ENCODE measurements around the gene HS6ST3. TPM values are rescaled to one million over a fixed set of nuclear protein-coding genes. Genes with fewer than 3 reads are reported as not detected.
"Not testable (repeated sequence)": the region's sequence is repeated elsewhere in the genome, so short reads cannot be mapped to it uniquely, and the experiment has no call there.

Gene HS6ST3
- total RNA-seq, 1 experiment from 2014 or later: not detected

DNA sequence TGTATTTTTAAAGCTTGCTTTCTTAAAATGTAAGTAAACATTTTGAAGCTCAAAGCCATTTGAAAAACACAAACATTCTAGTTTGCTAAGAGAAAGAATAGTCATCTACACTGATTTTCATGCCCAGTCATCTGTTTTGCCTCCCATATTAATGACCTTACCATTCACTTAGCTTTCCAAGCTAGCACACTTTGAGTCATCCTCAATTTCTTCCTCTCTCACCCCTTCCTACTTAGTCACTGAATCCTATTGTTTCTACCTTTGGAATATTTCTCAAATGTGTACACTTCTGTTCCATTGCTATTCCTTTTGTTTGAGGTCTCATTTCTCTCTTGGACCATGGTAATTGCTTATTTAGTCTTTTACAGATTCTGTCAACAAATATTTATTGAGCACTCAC lies 7.3 kb upstream of the HS6ST3 start:
- Histone ChIP-seq H3K9me3 (no peaks in the 10 kb centered on the region), H3K27me3 (peaks cover 15% of the 10 kb centered on the region), H3K36me3 (no peaks in the 10 kb centered on the region), H3K4me3 (no peak overlapping the region)
- DNase-seq: no peak

DNA sequence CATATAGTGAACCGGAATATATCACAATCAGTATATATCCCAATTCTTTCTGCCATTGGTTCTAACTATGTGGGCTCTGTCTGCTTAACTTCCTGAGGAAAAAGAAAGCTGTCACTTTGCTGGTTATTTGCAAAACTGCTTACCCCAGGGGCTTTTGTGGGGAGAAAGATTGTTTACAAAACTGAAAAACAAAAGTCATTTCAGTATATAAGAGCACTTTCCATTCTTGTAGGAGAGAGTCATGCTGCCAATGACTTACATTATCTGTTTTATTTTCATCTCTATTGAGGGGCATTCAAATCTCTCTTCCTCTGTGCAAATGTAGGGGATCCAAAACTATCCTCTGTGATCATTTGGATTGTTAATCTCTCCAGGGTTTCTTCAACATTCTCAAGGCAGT lies 3.2 kb upstream of the HS6ST3 start:
- H3K4me3 ChIP-seq: no peak overlapping the region
- no peaks in the 10 kb centered on the region for H3K36me3 ChIP-seq
- no peak for DNase-seq
- H3K27me3 ChIP-seq: peaks cover 46% of the 10 kb centered on the region
- no peaks in the 10 kb centered on the region for H3K9me3 ChIP-seq

DNA sequence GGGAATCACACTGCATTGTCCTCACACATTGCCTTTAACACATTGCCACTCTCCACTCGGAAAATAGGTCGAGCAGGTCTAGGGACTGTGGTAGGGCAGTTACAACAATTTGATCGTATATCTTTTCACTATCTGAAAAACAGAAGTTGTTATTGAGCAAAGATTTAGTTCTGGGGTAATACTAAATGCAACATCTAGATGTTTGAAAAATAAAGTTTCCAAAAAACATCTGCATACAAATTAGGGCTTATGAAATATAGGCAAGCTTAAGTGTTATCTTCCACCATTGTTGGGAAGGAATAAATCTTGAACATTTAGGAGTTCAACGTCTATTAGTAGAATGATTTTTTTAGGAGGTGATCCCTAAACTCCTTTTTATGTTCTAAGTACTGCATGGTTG lies 768 bp upstream of the HS6ST3 start:
- Histone ChIP-seq H3K27me3 (peaks cover 65% of the 10 kb centered on the region), H3K9me3 (no peaks in the 10 kb centered on the region), H3K4me3 (no peak overlapping the region), H3K36me3 (no peaks in the 10 kb centered on the region)
- DNase-seq: no peak

DNA sequence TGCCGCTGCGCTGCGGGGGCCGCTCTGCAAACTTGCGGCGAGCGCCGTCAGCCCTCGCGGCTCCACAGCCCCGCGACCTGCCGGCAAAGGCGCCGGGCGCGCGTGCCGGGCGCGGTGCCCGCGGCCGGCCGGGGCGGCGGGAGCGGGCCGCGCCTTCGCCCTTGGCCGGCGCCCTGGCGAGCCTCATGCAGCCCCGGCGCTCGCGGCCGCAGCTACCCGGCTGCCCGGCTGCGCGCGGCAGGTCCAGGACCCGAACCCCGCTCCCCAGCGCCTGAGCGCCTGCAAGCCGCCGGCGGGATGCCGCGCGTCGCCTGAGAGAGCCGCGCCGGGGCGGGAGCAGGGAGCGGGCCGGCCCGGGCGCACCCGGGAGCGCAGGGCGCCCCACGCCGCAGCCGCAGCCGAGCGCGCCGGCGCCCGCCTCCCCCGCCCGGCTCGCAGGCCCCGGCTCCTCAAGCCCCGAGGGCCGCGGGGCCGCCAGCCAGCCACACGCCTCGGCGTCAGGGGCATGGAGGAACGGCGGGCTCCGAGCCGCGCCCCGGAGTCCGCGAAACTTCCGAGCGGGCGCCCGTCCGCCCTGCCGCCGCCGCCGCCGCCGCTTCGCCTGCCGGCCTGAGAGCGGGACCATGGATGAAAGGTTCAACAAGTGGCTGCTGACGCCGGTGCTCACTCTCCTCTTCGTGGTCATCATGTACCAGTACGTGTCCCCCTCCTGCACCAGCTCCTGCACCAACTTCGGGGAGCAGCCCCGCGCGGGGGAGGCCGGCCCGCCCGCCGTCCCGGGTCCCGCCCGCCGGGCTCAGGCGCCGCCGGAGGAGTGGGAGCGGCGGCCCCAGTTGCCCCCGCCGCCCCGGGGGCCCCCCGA lies 564 bp downstream of the HS6ST3 start:
- Histone ChIP-seq H3K36me3 (no peaks in the 10 kb centered on the region), H3K27me3 (peaks cover 68% of the 10 kb centered on the region), H3K4me3 (peak overlapping the region; percentile 42), H3K9me3 (no peaks in the 10 kb centered on the region)
- peak; percentile 40 for DNase-seq

DNA sequence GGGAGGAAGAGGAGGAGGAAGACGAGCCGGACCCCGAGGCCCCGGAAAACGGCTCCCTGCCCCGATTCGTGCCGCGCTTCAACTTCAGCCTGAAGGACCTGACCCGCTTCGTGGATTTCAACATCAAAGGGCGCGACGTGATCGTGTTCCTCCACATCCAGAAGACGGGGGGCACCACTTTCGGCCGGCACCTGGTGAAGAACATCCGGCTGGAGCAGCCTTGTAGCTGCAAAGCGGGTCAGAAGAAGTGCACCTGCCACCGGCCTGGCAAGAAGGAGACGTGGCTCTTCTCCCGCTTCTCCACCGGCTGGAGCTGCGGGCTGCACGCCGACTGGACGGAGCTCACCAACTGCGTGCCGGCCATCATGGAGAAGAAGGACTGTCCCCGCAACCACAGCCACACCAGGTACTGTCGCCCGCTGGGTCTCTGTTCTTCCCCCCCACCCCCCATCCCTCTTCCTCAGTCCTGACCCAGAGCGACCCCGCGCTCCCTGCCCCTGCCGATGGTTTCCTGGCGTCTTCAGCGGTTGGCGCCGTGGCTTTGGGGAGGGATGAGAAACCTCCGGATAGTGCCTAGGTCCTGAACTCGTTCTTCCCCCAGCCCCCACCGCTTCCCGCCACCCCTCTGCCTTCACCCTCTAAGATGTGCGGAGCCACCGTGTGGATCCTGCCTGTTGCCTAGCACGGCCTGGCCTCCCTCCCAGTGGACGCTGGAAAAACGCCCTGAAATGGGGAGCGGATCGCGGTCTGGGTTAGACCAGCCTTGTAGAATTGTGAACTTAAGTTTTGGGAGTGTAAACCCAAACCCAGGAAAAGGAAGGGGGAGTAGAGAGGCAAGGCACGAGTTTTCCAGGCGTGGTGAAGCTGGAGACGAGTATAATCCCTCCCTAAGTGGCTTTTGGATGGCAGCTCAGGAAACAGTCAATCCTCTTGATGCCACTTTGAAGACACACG lies 1.5 kb downstream of the HS6ST3 start:
- Histone ChIP-seq H3K36me3 (no peaks in the 10 kb centered on the region), H3K4me3 (no peak overlapping the region), H3K9me3 (no peaks in the 10 kb centered on the region), H3K27me3 (peaks cover 64% of the 10 kb centered on the region)
- DNase-seq: peak; percentile 14

DNA sequence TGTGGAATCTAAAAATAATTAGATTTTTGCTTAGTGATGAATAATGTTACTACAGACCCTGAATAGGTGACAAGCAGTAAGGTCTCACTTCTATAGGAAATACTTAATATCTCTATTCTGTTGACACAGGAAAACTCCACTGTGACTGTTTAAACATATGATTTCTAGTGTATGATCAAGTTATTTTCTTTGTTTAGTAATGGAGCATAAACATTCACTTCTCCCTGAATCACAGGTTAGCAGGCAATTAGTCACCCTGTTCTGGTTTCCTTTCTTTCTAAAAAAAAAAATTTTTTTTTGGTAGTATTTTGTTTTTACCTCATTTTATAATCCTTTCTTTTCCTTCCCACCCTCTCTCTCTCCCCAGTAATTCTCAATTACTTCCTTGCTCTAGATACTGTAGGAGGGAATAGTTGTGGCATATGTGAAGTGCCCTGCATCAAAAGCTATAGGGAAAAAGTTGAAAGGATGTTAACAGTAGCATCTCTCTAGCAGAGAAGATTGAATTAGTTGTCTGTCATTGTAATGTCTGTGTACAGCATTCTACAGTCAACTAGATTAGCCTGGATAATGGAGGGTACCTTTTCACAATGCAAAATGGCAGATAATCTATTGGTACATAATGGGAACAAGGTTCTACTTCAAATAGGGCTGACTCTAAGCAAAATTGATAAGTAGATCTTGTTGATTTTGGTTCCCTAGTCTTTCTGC lies 3.5 kb downstream of the HS6ST3 start:
- Histone ChIP-seq H3K4me3 (no peak overlapping the region), H3K36me3 (no peaks in the 10 kb centered on the region), H3K27me3 (peaks cover 44% of the 10 kb centered on the region), H3K9me3 (no peaks in the 10 kb centered on the region)
- DNase-seq: no peak

DNA sequence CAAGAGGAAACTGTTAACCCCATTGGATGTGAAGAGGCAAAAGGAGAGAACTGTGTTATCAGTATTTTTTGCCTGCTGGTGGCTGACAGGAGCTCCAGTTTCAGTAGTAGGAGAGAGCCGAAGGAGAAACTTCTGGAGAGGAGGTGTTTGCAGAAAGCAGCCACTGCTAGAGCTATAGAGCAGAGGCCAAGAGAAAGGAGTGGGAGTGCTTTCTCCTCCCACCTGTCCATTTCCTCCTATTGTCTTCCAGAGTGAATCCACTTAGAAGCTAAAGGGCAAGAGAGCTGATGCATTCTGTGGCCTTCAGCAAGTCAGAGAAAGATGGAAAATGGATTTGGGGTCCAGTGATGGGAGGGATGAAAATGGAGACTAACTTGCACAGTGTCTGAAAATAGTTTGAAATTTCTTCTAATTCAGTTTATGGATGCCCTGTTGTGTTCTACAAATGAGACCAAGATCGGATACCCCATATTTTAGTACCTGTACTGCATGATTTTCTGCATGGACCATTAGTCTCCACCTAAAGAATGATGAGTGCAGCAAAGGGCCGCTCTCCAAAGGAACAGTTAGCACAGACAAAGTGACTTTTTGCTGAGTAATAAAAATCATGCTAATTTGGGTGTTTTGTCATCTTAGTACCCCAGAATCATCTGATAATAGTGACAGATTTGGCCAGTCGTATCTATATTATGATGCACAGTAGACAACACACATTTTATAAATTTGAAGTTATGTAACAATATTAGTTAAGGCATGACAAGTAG lies 10.7 kb downstream of the HS6ST3 start:
- Histone ChIP-seq H3K9me3 (no peaks in the 10 kb centered on the region), H3K27me3 (no peaks in the 10 kb centered on the region), H3K4me3 (no peak overlapping the region), H3K36me3 (no peaks in the 10 kb centered on the region)
- DNase-seq: no peak

DNA sequence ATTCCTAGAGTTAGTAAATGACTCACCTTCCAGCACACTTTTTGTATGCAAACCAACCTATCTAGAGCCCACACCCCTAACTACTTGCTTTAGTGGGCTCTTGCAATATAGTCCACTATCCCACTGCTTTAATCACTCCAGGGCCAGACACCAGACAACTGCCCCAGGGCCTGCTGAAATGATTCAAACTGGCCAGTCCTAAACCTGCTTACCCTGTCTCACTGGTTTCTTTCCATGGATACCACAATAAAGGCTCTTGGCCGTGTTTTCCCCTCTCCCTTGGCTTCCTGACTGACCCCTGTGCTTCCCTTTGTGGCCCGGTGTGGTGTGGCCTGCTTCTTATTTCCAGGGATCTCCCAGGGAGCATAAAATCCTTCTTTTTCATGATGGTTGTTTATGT lies 14.6 kb downstream of the HS6ST3 start:
- Histone ChIP-seq H3K36me3 (no peaks in the 10 kb centered on the region), H3K9me3 (no peaks in the 10 kb centered on the region; the same call in 1 of the 2 replicates), H3K27me3 (no peaks in the 10 kb centered on the region), H3K4me3 (no peak overlapping the region)
- no peak for DNase-seq

DNA sequence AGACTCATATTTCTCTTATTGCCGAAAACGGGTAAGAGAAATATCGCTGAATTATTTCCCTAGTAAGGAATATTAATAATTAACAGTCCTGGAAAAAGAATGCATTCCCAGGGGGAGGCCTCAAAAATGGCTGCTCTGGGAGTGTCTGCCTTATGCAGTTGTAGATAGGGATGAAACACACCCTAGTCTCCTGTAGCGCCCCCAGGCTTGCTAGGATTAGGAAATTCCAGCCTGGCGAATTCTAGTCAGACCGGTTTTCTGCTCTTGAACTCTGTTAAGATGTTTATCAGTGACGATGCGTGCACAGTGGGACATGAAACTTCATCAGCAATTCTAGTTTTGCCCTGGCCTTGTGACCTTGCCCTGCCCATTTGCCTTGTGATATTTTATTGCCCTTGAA lies 18.2 kb downstream of the HS6ST3 start:
- H3K9me3 ChIP-seq, DNase-seq, H3K27me3 ChIP-seq: not testable (repeated sequence)

DNA sequence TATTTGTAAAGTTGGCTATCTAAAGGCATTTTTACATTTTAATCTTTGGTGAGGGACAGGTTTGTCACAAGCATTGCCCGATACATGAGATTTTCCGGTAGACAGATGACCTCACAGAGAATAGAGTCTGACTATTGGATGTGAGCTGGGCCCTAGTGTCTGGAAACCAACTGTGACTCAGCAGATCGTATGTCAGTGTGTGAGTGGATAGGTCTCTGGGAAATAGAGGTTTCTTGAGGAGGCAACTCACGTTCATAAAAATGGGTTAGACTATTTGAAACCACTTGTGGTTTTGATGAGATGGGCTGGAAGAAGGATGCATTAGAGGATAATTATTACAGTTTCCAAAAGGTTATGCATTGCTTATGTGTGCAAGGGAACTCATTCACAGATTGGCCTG lies 19.2 kb downstream of the HS6ST3 start:
- H3K27me3 ChIP-seq: no peaks in the 10 kb centered on the region
- H3K9me3 ChIP-seq: no peaks in the 10 kb centered on the region; the same call in 1 of the 2 replicates
- no peaks in the 10 kb centered on the region for H3K36me3 ChIP-seq
- DNase-seq: no peak
- H3K4me3 ChIP-seq: no peak overlapping the region

More for the DNA sequence above, 18.2 kb downstream of the HS6ST3 start:
- not testable (repeated sequence) for H3K4me3 ChIP-seq, H3K36me3 ChIP-seq

DNA sequence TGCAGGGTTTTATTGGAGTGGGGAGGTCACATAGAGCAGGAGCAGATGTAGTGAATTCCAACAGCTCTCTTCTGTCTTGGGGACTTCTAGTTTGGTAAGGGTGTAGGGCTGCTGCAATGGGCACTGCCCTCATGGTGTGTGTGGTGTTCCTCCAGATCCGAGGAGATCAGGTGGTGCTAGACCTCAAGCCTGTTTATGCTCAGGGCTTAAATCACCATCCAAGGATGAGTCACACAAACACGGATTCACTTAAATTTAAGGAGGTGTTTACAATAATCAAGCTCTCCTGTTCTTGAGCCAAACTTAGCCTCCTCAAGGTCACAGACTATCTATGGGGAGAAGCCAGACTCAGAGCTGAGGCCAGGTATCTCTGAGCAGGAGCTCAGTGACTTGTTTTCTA lies 23.0 kb downstream of the HS6ST3 start:
- H3K9me3 ChIP-seq: no peaks in the 10 kb centered on the region; the same call in 1 of the 2 replicates
- peak; percentile 3 for DNase-seq

DNA sequence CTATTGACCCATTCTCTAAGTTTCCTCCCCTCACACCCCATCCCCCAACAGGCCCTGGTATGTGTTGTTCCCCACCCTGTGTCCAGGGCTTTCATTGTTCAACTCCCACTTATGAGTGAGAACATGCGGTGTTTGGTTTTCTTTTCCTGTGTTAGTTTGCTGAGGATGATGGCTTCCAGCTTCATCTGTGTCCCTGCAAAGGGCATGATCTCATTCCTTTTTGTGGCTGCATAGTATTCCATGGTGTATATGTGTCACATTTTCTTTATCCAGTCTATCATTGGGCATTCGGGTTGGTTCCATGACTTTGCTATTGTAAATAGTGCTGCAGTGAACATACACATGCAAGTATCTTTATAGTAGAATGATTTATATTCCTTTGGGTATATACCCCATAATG lies 25.5 kb downstream of the HS6ST3 start:
- not testable (repeated sequence) for H3K27me3 ChIP-seq, H3K36me3 ChIP-seq, H3K9me3 ChIP-seq, H3K4me3 ChIP-seq, DNase-seq

More for the DNA sequence above, 23.0 kb downstream of the HS6ST3 start:
- H3K27me3 ChIP-seq: no peaks in the 10 kb centered on the region
- no peaks in the 10 kb centered on the region for H3K36me3 ChIP-seq
- H3K4me3 ChIP-seq: no peak overlapping the region

DNA sequence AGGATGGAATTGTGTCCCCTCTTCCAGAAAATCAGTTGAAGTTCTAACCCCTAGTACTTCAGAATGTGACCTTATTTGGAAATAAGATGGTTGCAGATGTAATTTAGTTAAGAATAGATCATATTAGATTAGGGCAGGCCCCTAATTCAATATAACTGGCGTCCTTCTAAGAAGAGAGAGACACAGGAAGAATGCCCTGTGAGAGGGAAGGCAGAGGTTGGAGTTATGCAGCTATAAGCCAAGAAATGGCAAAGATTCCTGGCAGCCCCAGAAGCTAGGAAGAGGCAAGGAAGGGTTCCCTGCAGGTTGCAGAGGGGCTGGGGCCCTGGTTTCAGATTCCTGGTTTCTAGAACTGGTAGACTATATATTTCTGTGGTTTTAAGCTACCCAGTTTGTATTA lies 30.0 kb downstream of the HS6ST3 start:
- Histone ChIP-seq H3K27me3 (0 out of 2 replicates have a peak, but pooled peaks cover 2% of the 10 kb centered on the region), H3K36me3 (no peaks in the 10 kb centered on the region), H3K9me3 (no peaks in the 10 kb centered on the region), H3K4me3 (no peak overlapping the region)
- DNase-seq: no peak

DNA sequence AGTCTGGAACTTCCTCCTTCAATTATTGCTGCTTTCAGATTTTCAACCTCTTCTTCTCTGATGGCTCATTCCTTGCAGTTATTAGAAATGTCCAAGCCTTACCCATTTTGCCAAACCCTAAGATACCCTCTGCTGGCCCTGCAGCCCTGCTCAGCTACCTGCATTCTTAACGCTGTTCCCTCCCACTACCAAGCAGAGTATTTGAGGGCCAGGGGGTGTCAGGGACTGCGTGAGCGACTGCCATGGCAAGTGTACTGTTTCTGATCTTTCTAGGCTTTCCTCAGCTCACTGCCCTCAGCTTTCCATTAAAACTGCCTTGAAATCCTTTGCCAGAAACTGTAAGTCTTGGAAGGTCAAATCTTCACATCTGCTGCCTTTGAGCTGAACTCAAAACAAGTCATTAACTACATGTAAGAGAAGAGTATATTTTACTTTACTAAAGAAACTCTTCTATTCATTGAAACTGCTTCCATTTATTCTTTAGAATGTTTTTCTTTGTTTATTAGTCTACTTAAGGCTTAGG lies 41.0 kb downstream of the HS6ST3 start:
- no peak for DNase-seq
- H3K36me3 ChIP-seq: no peaks in the 10 kb centered on the region
- H3K9me3 ChIP-seq: no peaks in the 10 kb centered on the region

DNA sequence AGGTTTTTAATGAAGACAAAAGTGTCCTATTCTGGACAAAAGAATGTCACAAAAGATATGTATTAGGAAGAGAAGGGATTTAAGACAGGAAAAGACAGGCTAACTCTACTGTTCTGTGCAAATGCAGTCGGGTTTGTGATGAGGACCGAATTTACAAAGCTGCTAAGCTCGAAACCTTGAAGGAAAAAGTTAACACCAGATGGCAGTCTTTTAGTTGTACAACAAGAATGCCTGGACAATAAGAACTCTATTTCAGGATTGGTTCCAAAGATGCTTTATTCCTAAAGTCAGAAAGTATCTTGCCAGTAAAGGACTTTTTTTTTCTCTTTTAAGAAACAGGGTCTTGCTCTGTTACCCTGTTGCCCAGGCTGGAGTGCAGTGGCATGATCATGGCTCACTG lies 51.1 kb downstream of the HS6ST3 start:
- no peak for DNase-seq
- Histone ChIP-seq H3K9me3 (no peaks in the 10 kb centered on the region), H3K4me3 (no peak overlapping the region), H3K27me3 (no peaks in the 10 kb centered on the region), H3K36me3 (no peaks in the 10 kb centered on the region)

More for the DNA sequence above, 41.0 kb downstream of the HS6ST3 start:
- Histone ChIP-seq H3K4me3 (no peak overlapping the region), H3K27me3 (no peaks in the 10 kb centered on the region)

DNA sequence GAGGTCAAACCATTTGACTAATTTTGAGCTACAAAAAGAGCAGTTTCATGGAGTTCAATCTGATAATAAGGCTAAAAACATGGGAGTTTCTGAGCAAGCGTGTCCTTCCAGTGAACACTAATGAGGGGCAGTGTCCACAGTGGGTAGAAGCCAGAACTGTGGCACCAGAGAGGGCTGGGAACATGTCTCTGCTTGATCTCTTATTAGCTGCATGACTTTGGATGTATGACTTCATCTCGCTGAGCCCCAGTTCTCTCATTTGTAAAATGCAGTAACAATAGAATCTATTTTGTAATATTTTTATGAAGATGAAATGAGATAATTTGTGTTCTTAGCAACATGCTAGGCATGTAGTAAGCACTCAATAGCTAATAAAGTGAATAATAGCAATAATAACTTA lies 69.8 kb downstream of the HS6ST3 start:
- DNase-seq: no peak
- peaks cover 3% of the 10 kb centered on the region; the same call in 1 of the 2 replicates for H3K27me3 ChIP-seq
- no peaks in the 10 kb centered on the region for H3K9me3 ChIP-seq
- no peaks in the 10 kb centered on the region for H3K36me3 ChIP-seq
- H3K4me3 ChIP-seq: no peak overlapping the region
